ENCODE measurements around the gene CFL1. TPM values are rescaled to one million over a fixed set of nuclear protein-coding genes. Genes with fewer than 3 reads are reported as not detected.
A peak's percentile ranks its signal among the peaks of the same experiment; 100 is the strongest.

CFL1 gene
- total RNA-seq, 4 donors from 2014 or later, result 1,308 to 1,852 (median 1,703) TPM

- intact Hi-C loops (cut with DNase I; ENCODE audit: low total_unique reads) (no loop called here), in situ Hi-C loops (cut with MboI; ENCODE audit: low pct_ligation_motif_present in 1 of 4, low pct_unique_long_range_greater_than_20kb in 1 of 4, low sequenced_read_pairs in 3 of 4) (no loop called here)
- H3K9me3 ChIP-seq, result no peaks in the 10 kb centered on the region
- no peak for DNase-seq
- H3K4me3 ChIP-seq, result no peak overlapping the region
- peaks cover 0 to 24% (median 10%) of the 10 kb centered on the region in 4 donors for H3K36me3 ChIP-seq
- WGBS, 2 donors (ENCODE audit: low coverage in 1 of 2), result 80 to 83% methylated on average over 1 to 5 of the region's 5 CpGs
- no peaks in the 10 kb centered on the region for H3K27me3 ChIP-seq
- no peak for TF ChIP-seq POLR2AphosphoS5 (IDR thresholded peaks at IDR 0.05)
- peak overlapping the region; percentile 97 to 100 (median 100) for H3K27ac ChIP-seq
- H3K4me1 ChIP-seq, result peaks cover 17 to 32% (median 24%) of the 10 kb centered on the region in 4 donors
These were observed 4.3 kb upstream of the CFL1 start for GRCh38 chr11:65862191-65862735.

DNA sequence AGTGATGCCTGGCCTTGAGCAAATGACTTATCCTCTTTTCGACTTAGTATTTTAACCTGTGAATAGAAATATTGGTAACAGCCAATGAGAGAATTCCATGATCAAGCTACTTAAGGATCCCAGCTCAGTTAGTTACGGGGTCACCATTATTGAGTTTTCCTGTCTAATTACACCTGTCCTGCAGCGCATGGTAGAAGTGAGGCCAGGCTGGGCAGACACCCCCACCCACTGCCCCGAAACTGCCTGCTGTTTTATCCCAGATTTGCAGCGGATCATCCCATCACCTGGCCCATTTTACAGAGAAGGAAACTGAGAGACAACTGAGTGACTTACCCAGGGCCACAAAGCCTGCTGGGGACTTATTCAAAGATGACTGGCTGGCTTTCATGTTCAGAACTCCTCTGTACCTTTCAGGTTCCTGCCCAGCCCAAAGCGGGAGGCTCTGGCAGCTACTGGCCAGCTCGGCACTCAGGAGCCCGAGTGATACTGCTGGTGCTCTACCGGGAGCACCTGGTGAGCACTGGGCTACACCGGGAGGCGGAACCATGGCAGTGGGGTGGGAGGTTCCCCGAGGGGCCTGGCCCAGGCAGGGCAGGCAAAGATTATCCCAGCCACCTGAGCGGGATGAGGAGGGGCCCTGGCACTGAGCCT is 3.7 kb upstream of the CFL1 start:
- Histone ChIP-seq H3K4me3 (peak overlapping the region in 3 of 4 donors; percentile 84 to 97 (median 93)), H3K4me1 (peaks cover 17 to 34% (median 24%) of the 10 kb centered on the region in 4 donors), H3K36me3 (peaks cover 0 to 24% (median 10%) of the 10 kb centered on the region in 4 donors), H3K9me3 (no peaks in the 10 kb centered on the region), H3K27me3 (no peaks in the 10 kb centered on the region), H3K27ac (peak overlapping the region; percentile 97 to 100 (median 100))
- intact Hi-C loops (cut with DNase I; ENCODE audit: low total_unique reads) (no loop called here), in situ Hi-C loops (cut with MboI; ENCODE audit: low pct_ligation_motif_present in 1 of 4, low pct_unique_long_range_greater_than_20kb in 1 of 4, low sequenced_read_pairs in 3 of 4) (no loop called here)
- peak; percentile 6 for DNase-seq
- TF ChIP-seq EP300 (IDR thresholded peaks at IDR 0.05; ENCODE audit: low read depth), result no peak
- TF ChIP-seq POLR2AphosphoS5 (IDR thresholded peaks at IDR 0.05), result no peak
- TF ChIP-seq CTCF (IDR thresholded peaks at IDR 0.05), result no peak
- no peak for TF ChIP-seq POLR2A (IDR thresholded peaks at IDR 0.05)
- WGBS, 2 donors (ENCODE audit: low coverage in 1 of 2), result 60 to 75% methylated on average over 1 to 13 of the region's 13 CpGs

DNA sequence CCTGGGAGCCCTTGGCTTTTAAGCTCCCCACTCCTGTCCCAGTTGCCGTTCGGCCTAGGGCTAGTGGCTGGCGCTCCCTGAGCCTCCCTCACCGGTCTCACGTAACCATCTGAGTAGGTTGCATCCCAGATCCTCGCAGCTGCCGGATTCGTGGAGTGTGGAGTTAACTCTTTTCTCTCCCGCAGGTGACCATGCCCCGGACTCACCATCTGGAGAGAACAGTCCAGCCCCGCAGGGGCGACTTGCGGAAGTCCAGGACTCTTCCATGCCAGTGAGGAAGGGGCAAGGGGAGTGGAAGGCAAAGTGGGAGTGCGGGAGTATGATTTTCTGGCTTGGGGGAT is 3.2 kb upstream of the CFL1 start:
- WGBS, 2 donors (ENCODE audit: low coverage in 1 of 2), result 7 to 60% methylated on average over 1 to 14 of the region's 14 CpGs
- TF ChIP-seq EP300 (IDR thresholded peaks at IDR 0.05; ENCODE audit: low read depth), result no peak
- no peak for TF ChIP-seq POLR2AphosphoS5 (IDR thresholded peaks at IDR 0.05)
- TF ChIP-seq CTCF (IDR thresholded peaks at IDR 0.05), result no peak
- no peak for TF ChIP-seq POLR2A (IDR thresholded peaks at IDR 0.05)
- no peaks in the 10 kb centered on the region for H3K9me3 ChIP-seq
- no peaks in the 10 kb centered on the region for H3K27me3 ChIP-seq
- peak overlapping the region; percentile 65 to 97 (median 88) for H3K4me3 ChIP-seq
- in situ Hi-C loops (cut with MboI; ENCODE audit: low pct_ligation_motif_present in 1 of 4, low pct_unique_long_range_greater_than_20kb in 1 of 4, low sequenced_read_pairs in 3 of 4) (no loop called here), intact Hi-C loops (cut with DNase I; ENCODE audit: low total_unique reads) (no loop called here)
- DNase-seq, result peak; percentile 27
- H3K27ac ChIP-seq, result peak overlapping the region; percentile 97 to 100 (median 100)
- H3K4me1 ChIP-seq, result peaks cover 20 to 39% (median 29%) of the 10 kb centered on the region in 4 donors
- H3K36me3 ChIP-seq, result peaks cover 0 to 24% (median 10%) of the 10 kb centered on the region in 4 donors

- H3K9me3 ChIP-seq, result no peaks in the 10 kb centered on the region
- H3K27ac ChIP-seq, result peak within 1 kb of the TSS; percentile 97 to 100 (median 100)
- TF ChIP-seq POLR2A (IDR thresholded peaks at IDR 0.05) (peak; percentile 85), CTCF (IDR thresholded peaks at IDR 0.05) (peak; percentile 79 to 95 (median 87)), POLR2AphosphoS5 (IDR thresholded peaks at IDR 0.05) (peak; percentile 84 to 91 (median 86)), EP300 (IDR thresholded peaks at IDR 0.05; ENCODE audit: low read depth) (no peak)
- no peaks in the 10 kb centered on the region for H3K27me3 ChIP-seq
- DNase-seq, result peak; percentile 99
- peaks cover 26 to 45% (median 36%) of the 10 kb centered on the region in 4 donors for H3K4me1 ChIP-seq
- H3K36me3 ChIP-seq, result peaks cover under 1 to 25% (median 15%) of the 10 kb centered on the region in 4 donors
- WGBS, 2 donors (ENCODE audit: low coverage in 1 of 2), result 1% methylated on average over 55 of the region's 78 CpGs; no CpG with 5 or more reads in 1 of the 2 donors
- peak within 1 kb of the TSS; percentile 65 to 97 (median 88) for H3K4me3 ChIP-seq
- intact Hi-C loops (cut with DNase I; ENCODE audit: low total_unique reads) (no loop called here), in situ Hi-C loops (cut with MboI; ENCODE audit: low pct_ligation_motif_present in 1 of 4, low pct_unique_long_range_greater_than_20kb in 1 of 4, low sequenced_read_pairs in 3 of 4) (no loop called here)
These were observed 2.5 kb upstream of the CFL1 start, which contains the start of gene MUS81 for GRCh38 chr11:65860278-65861164. Gene MUS81, plus strand, starts transcription at chr11:65860433. Its CDS starts 321 bp downstream, at chr11:65860754.
